GM23248 (cell line): ENCODE data around the gene DENND2A.
"Not testable (repeated sequence)": the region's sequence is repeated elsewhere in the genome, so short reads cannot be mapped to it uniquely, and the experiment has no call there.

ENCODE experiments used
- EZH2 ChIP-seq: fragments of 200-600 bp; sonication (generic); IDR thresholded peaks from 2 replicates; pipeline ENCODE4 v1.6.1; 2018; ENCODE audit warnings: antibody characterized with exemption, mild to moderate bottlenecking; ENCODE audit not compliant: insufficient read depth, poor library complexity, severe bottlenecking
- EZH2phosphoT487 ChIP-seq: fragments of 200-600 bp; sonication (generic); IDR thresholded peaks from 2 replicates; pipeline ENCODE4 v1.6.1; 2018; ENCODE audit warnings: antibody characterized with exemption, moderate library complexity, mild to moderate bottlenecking, low read depth; ENCODE audit not compliant: insufficient read depth

DNA sequence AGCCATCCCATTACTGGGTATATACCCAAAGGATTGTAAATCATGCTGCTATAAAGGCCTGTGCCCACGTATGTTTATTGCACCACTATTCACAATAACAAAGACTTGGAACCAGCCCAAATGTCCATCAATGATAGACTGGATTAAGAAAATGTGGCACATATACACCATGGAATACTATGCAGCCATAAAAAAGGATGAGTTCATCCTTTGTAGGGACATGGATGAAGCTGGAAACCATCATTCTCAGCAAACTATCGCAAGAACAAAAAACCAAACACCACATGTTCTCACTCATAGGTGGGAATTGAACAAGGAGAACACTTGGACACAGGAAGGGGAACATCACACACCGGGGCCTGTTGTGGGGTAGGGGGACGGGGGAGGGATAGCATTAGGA, 111.2 kb downstream of the DENND2A start:
- TF ChIP-seq EZH2, EZH2phosphoT487: not testable (repeated sequence)
